WTC11 (cell line): ENCODE data around the gene UBE2G1. TPM values are rescaled to one million over a fixed set of nuclear protein-coding genes. Genes with fewer than 3 reads are reported as not detected.
A peak's percentile ranks its signal among the peaks of the same experiment; 100 is the strongest.

Experiments
- ATAC-seq: fragments of 200-7000 bp; cut with Tn5 transposase; 2 replicates; pipeline ENCODE4 v1.10.0; 2021; ENCODE audit warnings: mild to moderate bottlenecking, moderate library complexity
- CTCF ChIA-PET: fragments of 300-600 bp; sonication (Branson Sonifier 250); formaldehyde crosslinking; loops from one replicate; lab custom pipeline; 2021; ENCODE audit warnings: antibody characterized with exemption; lab: Charles Lee
- POLR2A ChIA-PET: fragments of 350-600 bp; sonication (Branson Sonifier 250); formaldehyde crosslinking; loops from one replicate; lab custom pipeline; 2021; ENCODE audit warnings: antibody characterized with exemption; lab: Charles Lee
- DNase-seq: peaks from one replicate; pipeline ENCODE4 v3.0.0; 2021; ENCODE audit warnings: low spot score
- H3K27ac Mint-ChIP-seq: 2 replicates; pipeline ENCODE4 v1.8.0; 2021; ENCODE audit warnings: mixed read lengths
- H3K27me3 Mint-ChIP-seq: 2 replicates; pipeline ENCODE4 v1.8.0; 2021; ENCODE audit warnings: low read depth, mild to moderate bottlenecking, moderate library complexity, mixed read lengths
- H3K36me3 Mint-ChIP-seq: 2 replicates; pipeline ENCODE4 v1.8.0; 2021; ENCODE audit warnings: mixed read lengths
- H3K4me1 Mint-ChIP-seq: 2 replicates; pipeline ENCODE4 v1.8.0; 2022; ENCODE audit warnings: mixed read lengths
- H3K4me3 Mint-ChIP-seq: 2 replicates; pipeline ENCODE4 v1.8.0; 2021; ENCODE audit warnings: mild to moderate bottlenecking, moderate library complexity, mixed read lengths
- H3K9me3 Mint-ChIP-seq: 2 replicates; pipeline ENCODE4 v1.8.0; 2021; ENCODE audit warnings: mixed read lengths
- AFF4 ChIP-seq: sonication (generic); formaldehyde crosslinking; IDR thresholded peaks from 2 replicates; pipeline ENCODE4 v1.8.1; 2023; ENCODE audit warnings: mild to moderate bottlenecking, missing genetic modification reagents, borderline replicate concordance
- ATF6 ChIP-seq: sonication (generic); formaldehyde crosslinking; IDR thresholded peaks from 2 replicates; pipeline ENCODE4 v1.8.1; 2023; ENCODE audit warnings: mild to moderate bottlenecking, missing genetic modification reagents
- ELF4 ChIP-seq: sonication (generic); formaldehyde crosslinking; IDR thresholded peaks from 2 replicates; pipeline ENCODE4 v1.8.1; 2022; ENCODE audit warnings: low read depth, mild to moderate bottlenecking, moderate library complexity, missing genetic modification reagents
- EMX1 ChIP-seq: fragments of 250-450 bp; sonication (Bioruptor Pico); IDR thresholded peaks from 2 replicates; pipeline ENCODE4 v1.8.0; 2021; ENCODE audit warnings: mild to moderate bottlenecking
- GTF2I ChIP-seq: fragments of 250-450 bp; sonication (Bioruptor Pico); conservative IDR thresholded peaks from 2 replicates; pipeline ENCODE4 v1.4.0; 2021; ENCODE audit warnings: mild to moderate bottlenecking
- JUN ChIP-seq: sonication (generic); formaldehyde crosslinking; IDR thresholded peaks from 2 replicates; pipeline ENCODE4 v1.8.0; 2023; ENCODE audit warnings: mild to moderate bottlenecking, missing genetic modification reagents
- NFYB ChIP-seq: sonication (generic); formaldehyde crosslinking; conservative IDR thresholded peaks from 2 replicates; pipeline ENCODE4 v1.8.0; 2022; ENCODE audit warnings: low read depth, missing genetic modification reagents
- SP1 ChIP-seq: sonication (generic); formaldehyde crosslinking; conservative IDR thresholded peaks from 2 replicates; pipeline ENCODE4 v1.8.1; 2022; ENCODE audit warnings: missing genetic modification reagents
- TEAD1 ChIP-seq: sonication (generic); formaldehyde crosslinking; IDR thresholded peaks from 2 replicates; pipeline ENCODE4 v1.8.0; 2022; ENCODE audit warnings: mild to moderate bottlenecking, missing genetic modification reagents
- TEAD4 ChIP-seq: sonication (generic); formaldehyde crosslinking; IDR thresholded peaks from 2 replicates; pipeline ENCODE4 v1.8.0; 2022; ENCODE audit warnings: mild to moderate bottlenecking, missing genetic modification reagents
- TP53 ChIP-seq: sonication (generic); formaldehyde crosslinking; IDR thresholded peaks from 2 replicates; pipeline ENCODE4 v1.8.1; 2023; ENCODE audit warnings: mild to moderate bottlenecking, missing genetic modification reagents
- ZNF121 ChIP-seq: sonication (generic); formaldehyde crosslinking; IDR thresholded peaks from 2 replicates; pipeline ENCODE4 v1.8.0; 2023; ENCODE audit warnings: missing genetic modification reagents
- ZNF219 ChIP-seq: sonication (generic); formaldehyde crosslinking; IDR thresholded peaks from 2 replicates; pipeline ENCODE4 v1.8.0; 2023; ENCODE audit warnings: missing genetic modification reagents, mild to moderate bottlenecking, borderline replicate concordance
- ZNF232 ChIP-seq: sonication (generic); formaldehyde crosslinking; IDR thresholded peaks from 2 replicates; pipeline ENCODE4 v1.8.0; 2022; ENCODE audit warnings: mild to moderate bottlenecking, missing genetic modification reagents
- ZNF512 ChIP-seq: sonication (generic); formaldehyde crosslinking; IDR thresholded peaks from 2 replicates; pipeline ENCODE4 v1.8.1; 2022; ENCODE audit warnings: missing genetic modification reagents, borderline replicate concordance
- total RNA-seq: library from RNA; stranded (reverse); gene quantifications from 3 replicates; pipeline ENCODE4 v1.2.3, GENCODE V29; 2021
- TF ChIP-seq, protein P1 (sequence below): fragments of 250-450 bp; sonication (Bioruptor Pico); IDR thresholded peaks from 2 replicates; pipeline ENCODE4 v1.9.0; 2021; ENCODE audit warnings: mild to moderate bottlenecking, borderline replicate concordance
- TF ChIP-seq, protein P2 (sequence below): fragments of 250-450 bp; sonication (Bioruptor Pico); IDR thresholded peaks from 2 replicates; pipeline ENCODE4 v2.1.2; 2022; ENCODE audit warnings: mild to moderate bottlenecking, moderate library complexity
- TF ChIP-seq, protein P3 (sequence below): fragments of 250-450 bp; sonication (Bioruptor Pico); IDR thresholded peaks from 2 replicates; pipeline ENCODE4 v1.9.0; 2021; ENCODE audit warnings: moderate library complexity, mild to moderate bottlenecking, inconsistent platforms, borderline replicate concordance
- TF ChIP-seq, protein P4 (sequence below): sonication (generic); formaldehyde crosslinking; IDR thresholded peaks from 2 replicates; pipeline ENCODE4 v1.8.0; 2022; ENCODE audit warnings: mild to moderate bottlenecking, missing genetic modification reagents

The UBE2G1 gene
- total RNA-seq, 1 experiment from 2014 or later: 177 TPM

DNA sequence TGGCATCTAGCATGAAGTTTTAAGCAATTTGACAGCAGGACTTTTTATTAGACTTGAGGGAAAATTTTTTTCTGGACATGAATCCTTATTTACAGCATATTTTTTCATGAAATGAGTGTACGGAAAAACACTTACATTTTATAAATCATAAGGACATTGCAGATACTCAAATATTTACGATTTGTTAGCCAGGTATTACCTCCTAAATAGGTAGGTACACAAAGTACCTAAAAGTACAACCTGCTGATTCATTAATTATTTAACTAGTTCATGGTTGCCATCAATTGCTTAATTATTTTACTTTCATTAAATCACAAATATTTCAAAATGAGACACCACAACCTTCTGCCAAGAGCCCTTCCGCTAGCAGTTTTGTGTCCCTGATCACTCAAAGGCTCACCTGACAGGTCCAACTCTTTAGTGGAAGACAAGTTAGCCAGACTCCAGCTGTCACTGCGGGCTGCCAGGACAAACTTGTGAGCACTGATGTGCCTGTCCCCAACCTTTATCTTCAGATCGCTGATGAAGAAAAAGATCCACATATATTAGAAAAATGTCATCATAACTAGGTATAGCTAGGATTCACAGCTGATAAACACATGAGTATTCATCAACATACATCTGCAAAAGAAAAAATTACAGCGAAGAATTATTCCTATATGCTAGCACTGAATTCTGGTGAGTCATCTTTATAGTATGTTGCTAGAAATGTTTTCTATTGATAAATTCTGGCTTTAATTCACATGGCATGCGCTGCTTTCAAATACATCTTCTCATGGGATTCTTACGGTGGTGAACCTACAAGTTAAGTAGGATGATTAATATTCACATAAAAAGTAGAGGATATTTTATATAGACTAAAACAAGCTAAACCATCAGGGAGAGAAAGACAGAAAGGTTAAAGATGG lies 130.8 kb downstream of the UBE2G1 start:
- ATAC-seq (no peak), DNase-seq (no peak)
- Mint-ChIP-seq H3K36me3 (peaks cover 32% of the 10 kb centered on the region), H3K27me3 (no peaks in the 10 kb centered on the region), H3K9me3 (no peaks in the 10 kb centered on the region), H3K27ac (peak overlapping the region; percentile 17; the same call in 1 of the 2 replicates), H3K4me3 (no peak overlapping the region), H3K4me1 (no peaks in the 10 kb centered on the region)
- POLR2A ChIA-PET: no interaction called here
- CTCF ChIA-PET: no interaction called here
- TF ChIP-seq TP53 (no peak), ATF6 (no peak), GTF2I (CRISPR knock-in tag) (no peak), ELF4 (CRISPR knock-in tag) (no peak), NFYB (CRISPR knock-in tag) (no peak), ZNF232 (CRISPR knock-in tag) (no peak), EMX1 (no peak), TEAD1 (CRISPR knock-in tag) (no peak), ZNF121 (CRISPR knock-in tag) (no peak), ZNF512 (CRISPR knock-in tag) (no peak), ZNF219 (CRISPR knock-in tag) (no peak), JUN (no peak), TEAD4 (no peak), AFF4 (CRISPR knock-in tag) (no peak), SP1 (CRISPR knock-in tag) (no peak)
- TF ChIP-seq, protein P1, sequence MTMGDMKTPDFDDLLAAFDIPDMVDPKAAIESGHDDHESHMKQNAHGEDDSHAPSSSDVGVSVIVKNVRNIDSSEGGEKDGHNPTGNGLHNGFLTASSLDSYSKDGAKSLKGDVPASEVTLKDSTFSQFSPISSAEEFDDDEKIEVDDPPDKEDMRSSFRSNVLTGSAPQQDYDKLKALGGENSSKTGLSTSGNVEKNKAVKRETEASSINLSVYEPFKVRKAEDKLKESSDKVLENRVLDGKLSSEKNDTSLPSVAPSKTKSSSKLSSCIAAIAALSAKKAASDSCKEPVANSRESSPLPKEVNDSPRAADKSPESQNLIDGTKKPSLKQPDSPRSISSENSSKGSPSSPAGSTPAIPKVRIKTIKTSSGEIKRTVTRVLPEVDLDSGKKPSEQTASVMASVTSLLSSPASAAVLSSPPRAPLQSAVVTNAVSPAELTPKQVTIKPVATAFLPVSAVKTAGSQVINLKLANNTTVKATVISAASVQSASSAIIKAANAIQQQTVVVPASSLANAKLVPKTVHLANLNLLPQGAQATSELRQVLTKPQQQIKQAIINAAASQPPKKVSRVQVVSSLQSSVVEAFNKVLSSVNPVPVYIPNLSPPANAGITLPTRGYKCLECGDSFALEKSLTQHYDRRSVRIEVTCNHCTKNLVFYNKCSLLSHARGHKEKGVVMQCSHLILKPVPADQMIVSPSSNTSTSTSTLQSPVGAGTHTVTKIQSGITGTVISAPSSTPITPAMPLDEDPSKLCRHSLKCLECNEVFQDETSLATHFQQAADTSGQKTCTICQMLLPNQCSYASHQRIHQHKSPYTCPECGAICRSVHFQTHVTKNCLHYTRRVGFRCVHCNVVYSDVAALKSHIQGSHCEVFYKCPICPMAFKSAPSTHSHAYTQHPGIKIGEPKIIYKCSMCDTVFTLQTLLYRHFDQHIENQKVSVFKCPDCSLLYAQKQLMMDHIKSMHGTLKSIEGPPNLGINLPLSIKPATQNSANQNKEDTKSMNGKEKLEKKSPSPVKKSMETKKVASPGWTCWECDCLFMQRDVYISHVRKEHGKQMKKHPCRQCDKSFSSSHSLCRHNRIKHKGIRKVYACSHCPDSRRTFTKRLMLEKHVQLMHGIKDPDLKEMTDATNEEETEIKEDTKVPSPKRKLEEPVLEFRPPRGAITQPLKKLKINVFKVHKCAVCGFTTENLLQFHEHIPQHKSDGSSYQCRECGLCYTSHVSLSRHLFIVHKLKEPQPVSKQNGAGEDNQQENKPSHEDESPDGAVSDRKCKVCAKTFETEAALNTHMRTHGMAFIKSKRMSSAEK (CRISPR knock-in tag): no peak
- TF ChIP-seq, protein P2, sequence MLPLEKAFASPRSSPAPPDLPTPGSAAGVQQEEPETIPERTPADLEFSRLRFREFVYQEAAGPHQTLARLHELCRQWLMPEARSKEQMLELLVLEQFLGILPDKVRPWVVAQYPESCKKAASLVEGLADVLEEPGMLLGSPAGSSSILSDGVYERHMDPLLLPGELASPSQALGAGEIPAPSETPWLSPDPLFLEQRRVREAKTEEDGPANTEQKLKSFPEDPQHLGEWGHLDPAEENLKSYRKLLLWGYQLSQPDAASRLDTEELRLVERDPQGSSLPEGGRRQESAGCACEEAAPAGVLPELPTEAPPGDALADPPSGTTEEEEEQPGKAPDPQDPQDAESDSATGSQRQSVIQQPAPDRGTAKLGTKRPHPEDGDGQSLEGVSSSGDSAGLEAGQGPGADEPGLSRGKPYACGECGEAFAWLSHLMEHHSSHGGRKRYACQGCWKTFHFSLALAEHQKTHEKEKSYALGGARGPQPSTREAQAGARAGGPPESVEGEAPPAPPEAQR (CRISPR knock-in tag): no peak
- TF ChIP-seq, protein P3, sequence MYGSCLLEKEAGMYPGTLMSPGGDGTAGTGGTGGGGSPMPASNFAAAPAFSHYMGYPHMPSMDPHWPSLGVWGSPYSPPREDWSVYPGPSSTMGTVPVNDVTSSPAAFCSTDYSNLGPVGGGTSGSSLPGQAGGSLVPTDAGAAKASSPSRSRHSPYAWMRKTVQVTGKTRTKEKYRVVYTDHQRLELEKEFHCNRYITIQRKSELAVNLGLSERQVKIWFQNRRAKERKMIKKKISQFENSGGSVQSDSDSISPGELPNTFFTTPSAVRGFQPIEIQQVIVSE (CRISPR knock-in tag): no peak
- TF ChIP-seq, protein P4, sequence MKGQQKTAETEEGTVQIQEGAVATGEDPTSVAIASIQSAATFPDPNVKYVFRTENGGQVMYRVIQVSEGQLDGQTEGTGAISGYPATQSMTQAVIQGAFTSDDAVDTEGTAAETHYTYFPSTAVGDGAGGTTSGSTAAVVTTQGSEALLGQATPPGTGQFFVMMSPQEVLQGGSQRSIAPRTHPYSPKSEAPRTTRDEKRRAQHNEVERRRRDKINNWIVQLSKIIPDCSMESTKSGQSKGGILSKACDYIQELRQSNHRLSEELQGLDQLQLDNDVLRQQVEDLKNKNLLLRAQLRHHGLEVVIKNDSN (CRISPR knock-in tag): no peak
